ENCODE data around the gene MSI2.

GRCh38 chr17:57326764-57327163 lies 70.4 kb downstream of the MSI2 start:
- TF ChIP-seq POLR2A (IDR thresholded peaks at IDR 0.05; ENCODE audit: low read depth, low read length) (no peak), POLR2AphosphoS5 (IDR thresholded peaks at IDR 0.05; ENCODE audit: low read depth, low read length) (no peak), TAF1 (IDR thresholded peaks at IDR 0.05; ENCODE audit: borderline replicate concordance, low read depth, low read length) (no peak)
